Measurements from ENCODE around the gene LDAH. TPM values are rescaled to one million over a fixed set of nuclear protein-coding genes. Genes with fewer than 3 reads are reported as not detected.

The LDAH gene
- total and polyA plus RNA-seq, 4 experiments from 2014 or later = 12.3 to 23.9 (median 18.8) TPM

DNA sequence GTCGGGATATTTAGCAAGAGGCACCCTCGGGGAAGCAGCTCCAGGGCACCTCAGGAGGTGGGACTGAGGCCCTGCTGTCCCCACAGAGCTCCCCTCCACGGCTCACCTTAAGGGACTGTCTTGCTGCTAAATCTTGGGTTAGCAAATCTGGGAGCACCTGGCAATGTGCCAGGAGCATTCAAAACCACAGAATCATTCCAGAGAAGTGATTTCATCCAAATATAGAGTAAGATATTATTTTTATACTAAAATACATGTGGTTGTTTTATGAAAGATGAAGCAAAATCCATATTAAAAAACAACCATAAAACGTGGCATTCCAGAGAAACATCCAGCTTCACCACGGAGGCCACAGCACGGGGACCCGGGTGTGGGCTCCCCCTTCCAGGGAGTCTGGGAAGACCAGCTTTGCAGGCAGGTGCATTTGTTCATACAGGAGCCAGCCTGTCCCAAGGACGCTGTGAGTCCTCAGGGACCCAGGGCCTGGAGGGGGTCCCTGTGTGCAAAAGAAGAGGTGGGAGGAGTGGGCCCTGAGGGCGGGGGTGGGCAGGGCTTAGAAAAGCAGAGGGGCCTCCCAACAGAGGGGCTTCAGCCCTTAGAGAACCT, 188.3 kb downstream of the LDAH start:
- POLR2A ChIA-PET (ENCODE audit: partially characterized antibody) = interaction anchor here (1.3 to 1.6 kb wide), 2 partner anchors 16 to 188 kb away, joined by 4 to 5 read pairs; partner anchors contain the start of genes HS1BP3 and RHOB
- CTCF ChIA-PET (ENCODE audit: partially characterized antibody) = interaction anchor here (0.7 to 3.3 kb wide), 5 partner anchors 9 to 223 kb away, joined by 3 to 20 read pairs (median 5); partner anchors contain the start of genes HS1BP3 and RHOB
- H3K4me3 ChIP-seq (ENCODE audit: low read length in 2 of 2) = no peak overlapping the region
- intact Hi-C loops (cut with micrococcal nuclease) = no loop called here
- no peaks in the 10 kb centered on the region for H3K9me3 Mint-ChIP-seq
- no peaks in the 10 kb centered on the region for H3K27me3 Mint-ChIP-seq
- no peak overlapping the region for H3K4me3 Mint-ChIP-seq
- H3K27me3 ChIP-seq (ENCODE audit: insufficient read depth, low read length) = no peaks in the 10 kb centered on the region
- no peaks in the 10 kb centered on the region for H3K4me1 ChIP-seq (ENCODE audit: insufficient read depth, low read length)
- H3K27ac Mint-ChIP-seq = no peak overlapping the region
- H3K27ac ChIP-seq (ENCODE audit: low read depth, low read length) = no peak overlapping the region
- no peak for DNase-seq
- peaks cover 8% of the 10 kb centered on the region for H3K36me3 ChIP-seq (ENCODE audit: insufficient read depth, low read length)
- peaks cover 17 to 31% of the 10 kb centered on the region in 2 donors for H3K36me3 Mint-ChIP-seq
- H3K4me1 Mint-ChIP-seq = no peaks in the 10 kb centered on the region
- no peaks in the 10 kb centered on the region for H3K9me3 ChIP-seq (ENCODE audit: control insufficient read depth in 1 of 2, low read length in 2 of 2)

Other genes with a start within 250 kb of the LDAH start
- gene HS1BP3, start 172.0 kb downstream of the LDAH start, total RNA-seq = 10 to 100 TPM; 20.1 TPM
- gene HS1BP3, start 172.0 kb downstream of the LDAH start, polyA plus RNA-seq = 10 to 100 TPM; 16.7 to 17.5 TPM
- under 1 TPM; 0.19 to 0.26 TPM for gene GDF7, start 156.0 kb downstream of the LDAH start, total RNA-seq
- under 1 TPM; 0.04 to 0.22 TPM for gene GDF7, start 156.0 kb downstream of the LDAH start, polyA plus RNA-seq
- gene APOB, start 221.0 kb upstream of the LDAH start, total RNA-seq = not detected
- not detected for gene APOB, start 221.0 kb upstream of the LDAH start, polyA plus RNA-seq

All from CD4-positive, alpha-beta memory T cell (primary cell).